Ectodermal cell (in vitro differentiated cells): ENCODE results near the gene EHD2.
"Not testable (repeated sequence)": the region's sequence is repeated elsewhere in the genome, so short reads cannot be mapped to it uniquely, and the experiment has no call there.

Source experiments
- H3K27ac ChIP-seq: 2 replicates; pipeline ENCODE4 v1.7.0; 2013; ENCODE audit warnings: mild to moderate bottlenecking, low read depth, low read length; ENCODE audit not compliant: insufficient read depth, poor library complexity, severe bottlenecking
- H3K27me3 ChIP-seq: 2 replicates; pipeline ENCODE4 v1.7.0; 2013; ENCODE audit warnings: mild to moderate bottlenecking, low read length; ENCODE audit not compliant: insufficient read depth, control insufficient read depth, poor library complexity, severe bottlenecking
- H3K36me3 ChIP-seq: one replicate; pipeline ENCODE4 v1.7.0; 2013; ENCODE audit warnings: low read length; ENCODE audit not compliant: control insufficient read depth, insufficient read depth
- H3K4me1 ChIP-seq: one replicate; pipeline ENCODE4 v1.7.0; 2013; ENCODE audit warnings: low read length; ENCODE audit not compliant: control insufficient read depth, insufficient read depth
- H3K4me3 ChIP-seq: 2 replicates; pipeline ENCODE4 v1.7.0; 2013; ENCODE audit warnings: low read depth, low read length, control low read depth; ENCODE audit not compliant: insufficient read depth
- H3K9me3 ChIP-seq: 2 replicates; pipeline ENCODE4 v1.7.0; 2013; ENCODE audit warnings: mild to moderate bottlenecking, low read length, moderate library complexity; ENCODE audit not compliant: control insufficient read depth
- WGBS, 2 experiments: methylation state at CpG; one replicate each; pipeline ENCODE4 v1.1.7; 2013; ENCODE audit warnings: missing lambda C conversion rate in 2 of 2; 5-methylcytosine and 5-hydroxymethylcytosine counted together

The EHD2 gene

DNA sequence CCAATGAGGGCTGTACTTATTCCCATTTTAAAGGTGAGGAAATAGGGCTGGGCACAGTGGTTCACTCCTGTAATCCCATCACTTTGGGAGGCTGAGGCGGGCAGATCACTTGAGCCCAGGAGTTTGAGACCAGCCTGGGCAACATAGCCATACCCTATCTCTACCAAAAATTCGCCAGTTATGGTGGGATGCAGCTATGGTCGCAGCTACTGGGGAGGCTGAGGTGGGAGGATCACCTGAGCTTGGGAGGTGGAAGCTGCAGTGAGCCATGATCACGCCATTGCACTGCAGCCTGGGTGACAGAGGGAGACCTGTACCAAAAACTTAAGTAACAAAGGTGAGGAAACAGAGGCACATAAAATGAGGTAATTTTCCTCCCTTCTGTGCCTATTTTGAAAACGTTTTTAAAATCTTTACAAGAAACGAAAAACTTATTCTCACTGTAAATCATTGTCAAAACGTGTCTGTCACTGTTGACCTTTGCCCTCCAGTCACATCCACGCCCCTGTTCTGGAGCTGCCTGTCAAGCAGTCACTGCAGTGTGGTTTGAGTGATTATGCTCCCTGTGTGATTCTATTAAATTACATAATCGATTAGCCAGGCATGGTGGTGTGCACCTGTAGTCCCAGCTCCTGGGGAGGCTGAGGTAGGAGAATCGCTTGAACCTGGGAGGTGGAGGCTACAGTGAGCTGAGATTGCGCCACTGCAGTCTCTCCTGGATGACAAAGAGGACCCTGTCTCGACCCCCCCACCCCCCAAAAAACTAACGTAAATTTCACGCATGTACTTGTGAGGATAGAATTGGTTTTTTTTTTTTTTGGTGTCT lies 44.6 kb downstream of the EHD2 start:
- Histone ChIP-seq H3K36me3 (peaks cover 54% of the 10 kb centered on the region), H3K4me1 (no peaks in the 10 kb centered on the region), H3K9me3 (no peaks in the 10 kb centered on the region), H3K27me3 (no peaks in the 10 kb centered on the region), H3K27ac (no peak overlapping the region), H3K4me3 (no peak overlapping the region)
- WGBS, 2 experiments, result 93 to 95% methylated on average over 13 of the region's 14 CpGs

- no peaks in the 10 kb centered on the region for H3K27me3 ChIP-seq
- 97% methylated on average over 5 of the region's 5 CpGs for WGBS, 2 experiments
- H3K4me1 ChIP-seq, result no peaks in the 10 kb centered on the region
- peaks cover 48% of the 10 kb centered on the region for H3K36me3 ChIP-seq
- no peak overlapping the region for H3K27ac ChIP-seq
- H3K9me3 ChIP-seq, result no peaks in the 10 kb centered on the region
- H3K4me3 ChIP-seq, result no peak overlapping the region
These were observed 45.2 kb downstream of the EHD2 start for GRCh38 chr19:47758443-47758804.

DNA sequence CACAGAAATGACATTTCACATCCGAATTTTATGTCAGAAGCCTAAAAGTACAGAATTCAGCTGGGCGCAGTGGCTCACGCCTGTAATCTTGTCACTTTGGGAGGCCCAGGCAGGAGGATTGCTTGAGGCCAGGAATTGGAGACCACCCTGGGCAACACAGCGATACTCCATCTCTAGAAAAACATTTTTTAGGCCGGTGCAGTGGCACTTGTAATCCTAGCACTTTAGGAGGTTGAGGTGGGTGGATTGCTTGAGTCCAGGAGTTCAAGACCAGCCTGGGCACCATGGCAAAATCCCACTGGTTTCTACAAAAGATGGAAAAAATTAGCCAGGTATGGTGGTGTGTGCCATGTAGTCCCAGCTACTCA lies 47.4 kb downstream of the EHD2 start:
- WGBS, 2 experiments, result 76 to 78% methylated on average over 5 of the region's 5 CpGs
- no peaks in the 10 kb centered on the region for H3K9me3 ChIP-seq
- peaks cover 34% of the 10 kb centered on the region for H3K36me3 ChIP-seq
- no peak overlapping the region for H3K4me3 ChIP-seq
- H3K27me3 ChIP-seq, result no peaks in the 10 kb centered on the region
- no peak overlapping the region for H3K27ac ChIP-seq
- H3K4me1 ChIP-seq, result no peaks in the 10 kb centered on the region

- H3K4me1 ChIP-seq, result peaks cover 3% of the 10 kb centered on the region
- H3K9me3 ChIP-seq, result no peaks in the 10 kb centered on the region
- 69 to 70% methylated on average over 5 of the region's 5 CpGs for WGBS, 2 experiments
- no peak overlapping the region for H3K4me3 ChIP-seq
- no peaks in the 10 kb centered on the region for H3K27me3 ChIP-seq
- H3K27ac ChIP-seq, result no peak overlapping the region
- peaks cover 26% of the 10 kb centered on the region for H3K36me3 ChIP-seq
These were observed 48.3 kb downstream of the EHD2 start for GRCh38 chr19:47761566-47761965.

- Histone ChIP-seq H3K9me3 (no peaks in the 10 kb centered on the region), H3K4me1 (peaks cover 3% of the 10 kb centered on the region), H3K27ac (no peak overlapping the region), H3K36me3 (peaks cover 20% of the 10 kb centered on the region), H3K4me3 (no peak overlapping the region), H3K27me3 (no peaks in the 10 kb centered on the region)
- 59 to 60% methylated on average over 3 of the region's 3 CpGs for WGBS, 2 experiments
These were observed 48.9 kb downstream of the EHD2 start for GRCh38 chr19:47762151-47762550.

DNA sequence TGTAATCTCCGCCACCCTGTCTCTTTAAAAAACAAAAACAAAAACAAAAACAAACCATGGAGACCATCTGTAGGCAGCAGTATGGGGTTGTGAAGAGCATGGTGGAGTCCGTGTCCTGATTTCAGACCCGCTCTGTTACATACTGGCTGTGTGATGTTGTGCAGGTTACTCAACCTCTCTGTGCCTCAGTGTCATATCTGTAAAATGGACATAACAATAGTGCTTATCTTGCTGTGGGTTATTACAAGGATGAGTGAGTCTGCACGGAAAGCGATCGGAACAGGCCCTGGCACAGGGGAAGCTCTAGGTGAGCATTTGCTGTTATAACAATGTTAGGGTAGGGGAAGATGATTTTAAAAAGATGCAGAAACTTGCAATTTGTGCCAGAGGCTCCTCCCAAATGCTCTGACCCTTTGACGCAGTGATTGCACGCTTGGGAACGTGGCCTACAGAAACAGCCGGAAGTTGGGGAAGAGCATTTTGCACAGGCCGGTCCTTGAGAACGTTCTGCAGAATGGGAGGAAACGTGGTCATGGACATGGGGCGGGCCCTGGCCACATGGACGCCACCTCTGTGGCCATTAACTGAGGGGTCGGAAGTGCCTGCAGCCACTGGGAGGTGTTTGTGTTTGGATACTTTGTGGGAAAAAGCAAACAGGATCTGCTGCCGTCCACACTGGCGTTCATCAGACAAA lies 49.5 kb downstream of the EHD2 start:
- Histone ChIP-seq H3K4me1 (peaks cover 3% of the 10 kb centered on the region), H3K4me3 (no peak overlapping the region), H3K27ac (no peak overlapping the region), H3K27me3 (no peaks in the 10 kb centered on the region), H3K9me3 (no peaks in the 10 kb centered on the region), H3K36me3 (peaks cover 14% of the 10 kb centered on the region)
- 85 to 90% methylated on average over 17 to 18 of the region's 18 CpGs for WGBS, 2 experiments

- not testable (repeated sequence) for H3K27ac ChIP-seq, H3K27me3 ChIP-seq, H3K4me1 ChIP-seq, H3K36me3 ChIP-seq, H3K4me3 ChIP-seq, H3K9me3 ChIP-seq
- 92 to 94% methylated on average over 3 of the region's 3 CpGs for whole genome bisulfite sequencing, 2 experiments
These were observed 51.5 kb downstream of the EHD2 start for GRCh38 chr19:47764705-47765104.

- Histone ChIP-seq H3K4me1 (peaks cover 7% of the 10 kb centered on the region), H3K9me3 (no peaks in the 10 kb centered on the region), H3K27me3 (no peaks in the 10 kb centered on the region), H3K36me3 (no peaks in the 10 kb centered on the region), H3K27ac (no peak overlapping the region), H3K4me3 (no peak overlapping the region)
- 37 to 39% methylated on average over 19 of the region's 19 CpGs for WGBS, 2 experiments
These were observed 52.5 kb downstream of the EHD2 start for GRCh38 chr19:47765523-47766358.

- no peaks in the 10 kb centered on the region for H3K36me3 ChIP-seq
- 83 to 90% methylated on average over 7 of the region's 7 CpGs for WGBS, 2 experiments
- no peak overlapping the region for H3K27ac ChIP-seq
- no peak overlapping the region for H3K4me3 ChIP-seq
- H3K9me3 ChIP-seq, result no peaks in the 10 kb centered on the region
- peaks cover 7% of the 10 kb centered on the region for H3K4me1 ChIP-seq
- no peaks in the 10 kb centered on the region for H3K27me3 ChIP-seq
These were observed 53.1 kb downstream of the EHD2 start for GRCh38 chr19:47766359-47766620.

GRCh38 chr19:47766670-47767069 lies 53.4 kb downstream of the EHD2 start:
- H3K36me3 ChIP-seq, result no peaks in the 10 kb centered on the region
- H3K4me3 ChIP-seq, result no peak overlapping the region
- H3K9me3 ChIP-seq, result no peaks in the 10 kb centered on the region
- no peak overlapping the region for H3K27ac ChIP-seq
- no peaks in the 10 kb centered on the region for H3K27me3 ChIP-seq
- peaks cover 7% of the 10 kb centered on the region for H3K4me1 ChIP-seq
- 88 to 92% methylated on average over 7 of the region's 7 CpGs for WGBS, 2 experiments
